Measurements from ENCODE around the gene GRHL1.

GRHL1 gene

DNA sequence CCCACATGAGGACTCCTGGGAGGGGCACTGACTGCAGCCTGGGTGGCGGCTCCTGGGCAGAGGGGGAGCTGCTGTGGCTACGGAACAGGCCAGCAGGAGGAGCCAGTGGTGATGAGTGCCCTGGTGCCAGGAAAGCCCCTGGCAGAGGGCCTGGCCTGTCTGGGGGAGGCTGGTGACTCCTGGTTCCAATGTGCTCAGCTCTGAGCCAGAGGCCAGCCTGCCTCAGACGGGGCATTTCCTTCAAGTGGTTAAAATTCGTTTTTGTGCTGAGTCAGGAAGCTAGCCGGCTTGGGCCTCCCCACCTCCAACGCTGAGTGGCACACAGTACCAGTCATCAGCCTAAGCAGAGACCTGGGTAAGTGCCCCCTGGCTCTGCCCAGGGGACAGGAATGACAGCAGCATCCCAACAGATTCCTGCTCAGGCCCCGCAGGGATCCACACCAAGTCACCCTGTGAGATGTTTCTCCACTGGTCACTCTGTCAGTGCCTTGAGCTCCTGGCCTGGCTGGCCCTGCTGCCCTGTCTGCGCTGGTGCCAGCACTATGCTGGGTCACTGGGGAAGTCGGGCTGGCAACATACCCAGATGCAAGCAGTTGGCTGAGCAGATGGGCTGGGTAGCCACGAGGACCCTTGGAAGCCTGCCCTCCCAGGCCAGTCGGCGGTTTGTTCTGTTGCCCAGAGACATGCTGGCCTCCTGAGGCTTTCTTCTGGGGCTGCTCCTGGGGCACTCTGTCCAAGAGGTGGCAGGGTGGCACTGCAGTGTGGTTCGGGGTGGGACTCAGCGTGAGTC, 84.8 kb downstream of the GRHL1 start:
- TF ChIP-seq SUZ12 (IDR thresholded peaks at IDR 0.05; ENCODE audit: extremely low read depth, insufficient read depth, insufficient read length) (no peak), YY1 (IDR thresholded peaks at IDR 0.05; ENCODE audit: insufficient read depth, insufficient read length) (no peak), ZNF274 (IDR thresholded peaks at IDR 0.05; ENCODE audit: low read depth, low read length) (no peak)
- no peak for DNase-seq (ENCODE audit: low read depth, low spot score)
- Histone ChIP-seq H3K36me3 (ENCODE audit: insufficient read depth, insufficient read length, low read length) (no peaks in the 10 kb centered on the region), H3K4me1 (ENCODE audit: insufficient read depth, insufficient read length) (peaks cover 9% of the 10 kb centered on the region), H3K9me3 (ENCODE audit: insufficient read depth, low read length) (no peaks in the 10 kb centered on the region), H3K9ac (ENCODE audit: insufficient read length, low read depth) (no peak overlapping the region), H3K4me3 (ENCODE audit: insufficient read length, low read depth) (no peak overlapping the region), H3K27me3 (ENCODE audit: insufficient read depth, insufficient read length) (no peaks in the 10 kb centered on the region)

DNA sequence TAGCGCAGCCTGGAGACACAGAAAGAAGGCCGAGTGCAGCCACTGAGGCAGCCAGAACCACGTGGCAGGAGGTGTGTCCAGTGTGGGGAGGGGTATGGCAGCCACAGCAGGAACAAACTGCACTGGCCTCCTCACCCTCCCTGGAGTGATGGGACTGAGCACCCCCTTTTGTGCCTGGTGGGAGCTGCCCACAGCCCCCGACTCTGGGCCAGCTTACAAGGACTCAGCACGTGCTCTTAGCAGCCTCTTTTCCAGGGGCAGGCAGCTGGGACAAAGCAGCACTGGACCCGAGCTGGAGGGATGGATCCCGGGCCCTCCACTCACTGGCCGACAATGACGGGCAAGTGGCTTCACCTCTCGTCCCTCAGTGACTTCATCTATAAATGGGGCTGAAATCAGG, 86.6 kb downstream of the GRHL1 start:
- Histone ChIP-seq H3K4me1 (ENCODE audit: insufficient read depth, insufficient read length) (peaks cover 9% of the 10 kb centered on the region), H3K9me3 (ENCODE audit: insufficient read depth, low read length) (no peaks in the 10 kb centered on the region), H3K9ac (ENCODE audit: insufficient read length, low read depth) (no peak overlapping the region), H3K36me3 (ENCODE audit: insufficient read depth, insufficient read length, low read length) (no peaks in the 10 kb centered on the region), H3K4me3 (ENCODE audit: insufficient read length, low read depth) (no peak overlapping the region), H3K27me3 (ENCODE audit: insufficient read depth, insufficient read length) (no peaks in the 10 kb centered on the region)
- no peak for DNase-seq (ENCODE audit: low read depth, low spot score)
- no peak for TF ChIP-seq SUZ12 (IDR thresholded peaks at IDR 0.05; ENCODE audit: extremely low read depth, insufficient read depth, insufficient read length)
- no peak for TF ChIP-seq YY1 (IDR thresholded peaks at IDR 0.05; ENCODE audit: insufficient read depth, insufficient read length)
- TF ChIP-seq ZNF274 (IDR thresholded peaks at IDR 0.05; ENCODE audit: low read depth, low read length): no peak

GRCh38 chr2:10038716-10039115, 87.2 kb downstream of the GRHL1 start:
- Histone ChIP-seq H3K9me3 (ENCODE audit: insufficient read depth, low read length) (no peaks in the 10 kb centered on the region), H3K27me3 (ENCODE audit: insufficient read depth, insufficient read length) (no peaks in the 10 kb centered on the region), H3K4me3 (ENCODE audit: insufficient read length, low read depth) (no peak overlapping the region), H3K4me1 (ENCODE audit: insufficient read depth, insufficient read length) (peaks cover 9% of the 10 kb centered on the region), H3K9ac (ENCODE audit: insufficient read length, low read depth) (no peak overlapping the region), H3K36me3 (ENCODE audit: insufficient read depth, insufficient read length, low read length) (no peaks in the 10 kb centered on the region)
- DNase-seq (ENCODE audit: low read depth, low spot score): no peak
- TF ChIP-seq YY1 (IDR thresholded peaks at IDR 0.05; ENCODE audit: insufficient read depth, insufficient read length) (no peak), SUZ12 (IDR thresholded peaks at IDR 0.05; ENCODE audit: extremely low read depth, insufficient read depth, insufficient read length) (no peak), ZNF274 (IDR thresholded peaks at IDR 0.05; ENCODE audit: low read depth, low read length) (no peak)

GRCh38 chr2:10039658-10040410, 88.3 kb downstream of the GRHL1 start:
- Histone ChIP-seq H3K27me3 (ENCODE audit: insufficient read depth, insufficient read length) (no peaks in the 10 kb centered on the region), H3K36me3 (ENCODE audit: insufficient read depth, insufficient read length, low read length) (no peaks in the 10 kb centered on the region), H3K9me3 (ENCODE audit: insufficient read depth, low read length) (no peaks in the 10 kb centered on the region; the same call in 1 of the 2 replicates), H3K4me3 (ENCODE audit: insufficient read length, low read depth) (no peak overlapping the region), H3K4me1 (ENCODE audit: insufficient read depth, insufficient read length) (peaks cover 10% of the 10 kb centered on the region), H3K9ac (ENCODE audit: insufficient read length, low read depth) (no peak overlapping the region)
- no peak for TF ChIP-seq YY1 (IDR thresholded peaks at IDR 0.05; ENCODE audit: insufficient read depth, insufficient read length)
- no peak for TF ChIP-seq SUZ12 (IDR thresholded peaks at IDR 0.05; ENCODE audit: extremely low read depth, insufficient read depth, insufficient read length)
- no peak for TF ChIP-seq ZNF274 (IDR thresholded peaks at IDR 0.05; ENCODE audit: low read depth, low read length)
- DNase-seq (ENCODE audit: low read depth, low spot score): no peak

DNA sequence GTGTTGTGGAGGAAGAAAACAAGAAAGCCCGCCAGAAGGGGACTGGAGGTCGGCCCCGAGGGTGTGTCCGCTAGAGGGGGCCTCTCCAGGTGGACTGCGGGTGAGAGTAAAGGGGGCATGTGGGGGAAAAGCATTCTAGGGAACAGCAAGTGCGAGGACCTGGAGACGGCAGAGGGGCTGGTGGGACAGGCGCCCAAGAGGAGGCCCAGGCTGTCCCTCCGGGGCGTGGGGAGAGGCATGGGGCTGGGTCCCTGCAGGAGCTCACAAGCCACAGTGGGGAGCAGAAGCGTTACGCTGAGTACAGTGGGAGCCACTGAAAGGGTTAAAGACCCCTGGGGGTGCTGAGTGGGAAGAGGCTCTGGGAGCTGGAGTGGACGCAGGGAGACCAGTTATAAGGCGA, 90.2 kb downstream of the GRHL1 start:
- no peak for DNase-seq (ENCODE audit: low read depth, low spot score)
- no peaks in the 10 kb centered on the region for H3K27me3 ChIP-seq (ENCODE audit: insufficient read depth, insufficient read length)
- H3K4me1 ChIP-seq (ENCODE audit: insufficient read depth, insufficient read length): peaks cover 7% of the 10 kb centered on the region
- peak overlapping the region; percentile 72 for H3K9ac ChIP-seq (ENCODE audit: insufficient read length, low read depth)
- H3K36me3 ChIP-seq (ENCODE audit: insufficient read depth, insufficient read length, low read length): peaks cover 4% of the 10 kb centered on the region
- TF ChIP-seq YY1 (IDR thresholded peaks at IDR 0.05; ENCODE audit: insufficient read depth, insufficient read length) (no peak), SUZ12 (IDR thresholded peaks at IDR 0.05; ENCODE audit: extremely low read depth, insufficient read depth, insufficient read length) (no peak), ZNF274 (IDR thresholded peaks at IDR 0.05; ENCODE audit: low read depth, low read length) (no peak)
- H3K9me3 ChIP-seq (ENCODE audit: insufficient read depth, low read length): no peaks in the 10 kb centered on the region; the same call in 1 of the 2 replicates
- H3K4me3 ChIP-seq (ENCODE audit: insufficient read length, low read depth): peak overlapping the region; percentile 33

DNA sequence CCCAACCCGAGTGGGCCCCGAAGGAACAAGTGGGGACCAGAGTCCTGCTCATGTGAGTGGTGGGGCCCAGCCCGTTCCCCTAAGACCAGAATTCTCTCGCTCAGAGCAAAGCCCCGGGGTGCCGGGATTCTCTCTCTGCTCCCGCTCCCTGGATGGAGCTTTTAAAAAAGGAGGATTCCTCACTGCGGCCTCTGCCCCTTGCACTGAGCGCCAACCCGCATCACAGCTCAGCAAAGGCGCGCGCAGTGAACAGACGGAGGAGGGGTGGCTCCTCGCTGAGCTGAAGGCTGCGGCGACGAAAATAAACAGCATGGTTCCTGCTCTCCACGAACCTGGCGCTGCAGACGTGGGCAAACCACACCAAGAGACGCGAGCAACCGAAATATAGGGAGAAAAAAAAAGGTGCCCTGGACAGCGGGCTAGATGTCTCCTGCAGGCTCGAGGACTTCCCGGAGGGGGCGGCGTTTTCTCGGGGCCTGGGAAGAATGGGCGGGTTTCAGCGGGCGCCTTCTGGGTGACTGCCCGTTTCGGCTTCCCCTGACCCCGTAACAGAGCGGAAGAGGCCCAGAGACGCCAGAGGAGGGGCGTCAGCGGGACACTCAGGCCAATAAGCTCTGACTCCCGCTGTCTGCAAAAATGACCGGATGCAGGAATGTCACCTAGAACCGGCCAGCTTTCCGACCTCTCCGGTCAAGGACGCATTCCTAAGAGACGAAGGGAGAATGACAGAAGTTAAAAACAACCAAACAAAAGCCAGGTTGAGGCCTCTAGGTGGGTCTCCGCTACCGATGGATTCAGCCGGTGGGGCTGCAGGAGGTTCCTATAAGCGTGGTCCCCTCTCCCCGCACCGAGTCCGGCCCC, 91.0 kb downstream of the GRHL1 start:
- Histone ChIP-seq H3K9me3 (ENCODE audit: insufficient read depth, low read length) (no peaks in the 10 kb centered on the region; the same call in 1 of the 2 replicates), H3K36me3 (ENCODE audit: insufficient read depth, insufficient read length, low read length) (peaks cover 7% of the 10 kb centered on the region), H3K4me3 (ENCODE audit: insufficient read length, low read depth) (peak overlapping the region; percentile 33), H3K9ac (ENCODE audit: insufficient read length, low read depth) (peak overlapping the region; percentile 72), H3K4me1 (ENCODE audit: insufficient read depth, insufficient read length) (peaks cover 7% of the 10 kb centered on the region), H3K27me3 (ENCODE audit: insufficient read depth, insufficient read length) (no peaks in the 10 kb centered on the region)
- no peak for TF ChIP-seq YY1 (IDR thresholded peaks at IDR 0.05; ENCODE audit: insufficient read depth, insufficient read length)
- TF ChIP-seq SUZ12 (IDR thresholded peaks at IDR 0.05; ENCODE audit: extremely low read depth, insufficient read depth, insufficient read length): no peak
- TF ChIP-seq ZNF274 (IDR thresholded peaks at IDR 0.05; ENCODE audit: low read depth, low read length): no peak
- DNase-seq (ENCODE audit: low read depth, low spot score): no peak
